A549 (cell line): ENCODE data around the gene TIGD2. TPM values are rescaled to one million over a fixed set of nuclear protein-coding genes. Genes with fewer than 3 reads are reported as not detected.

Experiments
- ATAC-seq, 2 experiments: fragments of 200-7000 bp in 1 of 2; fragments of >200 bp in 1 of 2; cut with Nextera tagmentation in 1 of 2; cut with Tn5 transposase in 1 of 2; 3 replicates each; pipeline versions ENCODE4 v1.8.0 to v1.9.1; 2018 to 2020; ENCODE audit warnings: mild to moderate bottlenecking in 1 of 2, moderate library complexity in 1 of 2
- CTCF ChIA-PET: fragments of 300-600 bp; sonication (Branson Sonifier 250); formaldehyde crosslinking; extraction: SDS; loops from one replicate; lab custom pipeline; 2021; ENCODE audit warnings: antibody characterized with exemption, inconsistent platforms; lab: Yijun Ruan, JAX
- POLR2A ChIA-PET: fragments of 350-600 bp; formaldehyde crosslinking; extraction: SDS; loops from one replicate; lab custom pipeline; 2021; ENCODE audit warnings: antibody characterized with exemption, inconsistent platforms; lab: Yijun Ruan, JAX
- DNase-seq, 2 experiments: peaks; one replicate each; pipeline versions ENCODE4 v3.0.0 to v3.0.0-alpha.2; 2011 to 2016; ENCODE audit warnings: low read depth in 1 of 2, low spot score in 1 of 2
- FAIRE-seq: peaks from 2 replicates; lab custom pipeline; 2011; peaks lifted over from hg19 to GRCh38; lab: Jason Lieb, UNC
- H3K27ac ChIP-seq, 2 experiments: fragments of >200 bp; sonication (Bioruptor Twin); formaldehyde crosslinking; 3 replicates each; pipeline ENCODE4 v1.5.1; 2016 to 2017
- H3K4me1 ChIP-seq: fragments of >200 bp; sonication (Bioruptor Twin); formaldehyde crosslinking; 3 replicates; pipeline ENCODE4 v1.6.1; 2016
- H3K4me2 ChIP-seq: fragments of >200 bp; sonication (Bioruptor Twin); formaldehyde crosslinking; 3 replicates; pipeline ENCODE4 v1.6.1; 2016
- H3K4me3 ChIP-seq: fragments of >200 bp; sonication (Bioruptor Twin); formaldehyde crosslinking; 3 replicates; pipeline ENCODE4 v1.5.1; 2016
- H3K9me3 ChIP-seq: fragments of >200 bp; sonication (Bioruptor Twin); formaldehyde crosslinking; 3 replicates; pipeline ENCODE4 v1.6.1; 2016
- CEBPB ChIP-seq, 2 experiments: fragments of >200 bp in 1 of 2; sonication (Bioruptor Twin) in 1 of 2; formaldehyde crosslinking in 1 of 2; IDR thresholded peaks; 2 replicates each; pipeline ENCODE4 v1.6.1; 2012 to 2016
- CHD2 ChIP-seq: fragments of 150-350 bp; IDR thresholded peaks from 2 replicates; pipeline ENCODE4 v1.6.1; 2014; ENCODE audit warnings: low read length; ENCODE audit not compliant: partially characterized antibody
- EHF ChIP-seq: fragments of 250-450 bp; sonication (Bioruptor Pico); IDR thresholded peaks from 2 replicates; pipeline ENCODE4 v1.5.0; 2020; ENCODE audit warnings: mild to moderate bottlenecking
- EHMT2 ChIP-seq: fragments of 200-600 bp; sonication (generic); IDR thresholded peaks from 2 replicates; pipeline ENCODE4 v1.6.1; 2016; ENCODE audit warnings: antibody characterized with exemption, low read depth, mild to moderate bottlenecking, moderate library complexity
- ELK1 ChIP-seq: fragments of 150-350 bp; IDR thresholded peaks from 2 replicates; pipeline ENCODE4 v1.6.1; 2014; ENCODE audit warnings: low read depth, mild to moderate bottlenecking, low read length
- ESRRA ChIP-seq: fragments of 150-350 bp; IDR thresholded peaks from 2 replicates; pipeline ENCODE4 v1.6.1; 2014; ENCODE audit warnings: mild to moderate bottlenecking, low read length, borderline replicate concordance
- GATA3 ChIP-seq: IDR thresholded peaks from 2 replicates; pipeline ENCODE4 v1.6.1; 2012; ENCODE audit warnings: borderline replicate concordance
- HMGXB4 ChIP-seq: fragments of 250-450 bp; sonication (Bioruptor Pico); IDR thresholded peaks from 2 replicates; pipeline ENCODE4 v1.5.0; 2021; ENCODE audit warnings: mild to moderate bottlenecking, moderate library complexity, borderline replicate concordance
- HOXB13 ChIP-seq: fragments of 250-450 bp; sonication (Bioruptor Pico); IDR thresholded peaks from 2 replicates; pipeline ENCODE4 v1.5.0; 2020; ENCODE audit warnings: low read depth, mild to moderate bottlenecking, moderate library complexity
- KDM1A ChIP-seq: fragments of 200-600 bp; sonication (generic); IDR thresholded peaks from 2 replicates; pipeline ENCODE4 v1.6.1; 2016; ENCODE audit warnings: low read depth, mild to moderate bottlenecking
- KDM5A ChIP-seq: fragments of 200-600 bp; sonication (generic); IDR thresholded peaks from 2 replicates; pipeline ENCODE4 v1.6.1; 2016; ENCODE audit warnings: antibody characterized with exemption, mild to moderate bottlenecking
- NFE2L2 ChIP-seq: fragments of 150-350 bp; conservative IDR thresholded peaks from 2 replicates; pipeline ENCODE4 v1.6.1; 2014; ENCODE audit warnings: low read length
- NPAS2 ChIP-seq: fragments of 250-450 bp; sonication (Bioruptor Pico); IDR thresholded peaks from 2 replicates; pipeline ENCODE4 v1.8.0; 2022; ENCODE audit warnings: mild to moderate bottlenecking, moderate library complexity, borderline replicate concordance
- POLR2A ChIP-seq: IDR thresholded peaks from 2 replicates; pipeline ENCODE4 v1.6.1; 2012; ENCODE audit warnings: mild to moderate bottlenecking, low read length
- POLR2AphosphoS2 ChIP-seq: conservative IDR thresholded peaks from 2 replicates; pipeline ENCODE4 v1.6.1; 2012; ENCODE audit warnings: low read length, improper control_type of control experiment, inconsistent platforms
- RAD21 ChIP-seq, 2 experiments: fragments of >200 bp in 1 of 2; sonication (Bioruptor Twin) in 1 of 2; formaldehyde crosslinking in 1 of 2; IDR thresholded peaks in 1 of 2; conservative IDR thresholded peaks in 1 of 2; 2 replicates in 1 of 2; 3 replicates in 1 of 2; pipeline ENCODE4 v1.6.1; 2012 to 2018; ENCODE audit warnings: inconsistent platforms in 1 of 2
- REST ChIP-seq: fragments of 200-600 bp; sonication (generic); IDR thresholded peaks from 2 replicates; pipeline ENCODE4 v1.6.1; 2016; ENCODE audit warnings: antibody characterized with exemption, mild to moderate bottlenecking, moderate library complexity
- RFX5 ChIP-seq: fragments of 450-650 bp; IDR thresholded peaks from 2 replicates; pipeline ENCODE4 v1.7.1; 2014; ENCODE audit warnings: antibody characterized with exemption, mild to moderate bottlenecking, moderate library complexity
- SREBF2 ChIP-seq: fragments of 450-650 bp; IDR thresholded peaks from 2 replicates; pipeline ENCODE4 v1.6.1; 2014; ENCODE audit warnings: mild to moderate bottlenecking, moderate library complexity
- TFCP2L1 ChIP-seq: fragments of 250-450 bp; sonication (Bioruptor Pico); IDR thresholded peaks from 2 replicates; pipeline ENCODE4 v1.5.0; 2021; ENCODE audit warnings: mild to moderate bottlenecking
- ZFP36 ChIP-seq: fragments of 450-650 bp; IDR thresholded peaks from 2 replicates; pipeline ENCODE4 v1.6.1; 2014; ENCODE audit warnings: borderline replicate concordance; ENCODE audit not compliant: partially characterized antibody
- ZNF302 ChIP-seq: fragments of 250-450 bp; sonication (Bioruptor Pico); IDR thresholded peaks from 2 replicates; pipeline ENCODE4 v1.9.0; 2021; ENCODE audit warnings: inconsistent platforms, mild to moderate bottlenecking, moderate library complexity
- WGBS: methylation state at CpG from one replicate; pipeline ENCODE4 v1.1.6; 2017; ENCODE audit errors: missing lambda C conversion rate; 5-methylcytosine and 5-hydroxymethylcytosine counted together
- polyA plus RNA-seq, 4 experiments: library from polyadenylated mRNA; depleted of rRNA in 3 of 4; stranded (reverse); fragments of >200 nt; fragmentation: RNase III in 1 of 4; extraction: RNeasy Plus Mini Kit Qiagen cat#74134 plus additional on column Dnase treatment in 1 of 4; gene quantifications; 2 replicates in 3 of 4; 3 replicates in 1 of 4; pipeline ENCODE4 v1.2.3, GENCODE V29; 2011 to 2017

Gene TIGD2
- polyA plus RNA-seq, 2 of the 4 experiments (the other 2 are of a cell fraction) = 6.6 to 10.7 TPM

- ATAC-seq (no peak), DNase-seq (no peak), FAIRE-seq (no peak)
- WGBS = 81% methylated on average over 3 of the region's 3 CpGs
- ChIA-PET CTCF (no interaction called here), POLR2A (no interaction called here)
- no peaks in the 10 kb centered on the region for H3K9me3 ChIP-seq
- H3K4me2 ChIP-seq = no peak overlapping the region
- H3K4me1 ChIP-seq = no peaks in the 10 kb centered on the region
- no peak for TF ChIP-seq EHF (CRISPR knock-in tag)
- TF ChIP-seq POLR2A = no peak
- TF ChIP-seq ELK1 = no peak
- no peak for TF ChIP-seq SREBF2
- no peak for TF ChIP-seq CEBPB (IDR thresholded peaks at IDR 0.05)
- no peak for TF ChIP-seq CHD2
- TF ChIP-seq EHMT2 = no peak
- TF ChIP-seq GATA3 = no peak
- no peak for TF ChIP-seq KDM1A
- no peak for TF ChIP-seq ESRRA
- no peak for TF ChIP-seq ZFP36
- TF ChIP-seq KDM5A = no peak
- no peak for TF ChIP-seq REST
- TF ChIP-seq NPAS2 (CRISPR knock-in tag) = no peak
- no peak overlapping the region for H3K4me3 ChIP-seq
- no peak overlapping the region for H3K27ac ChIP-seq
Measured at GRCh38 chr4:89100853-89101252, 10.5 kb upstream of the TIGD2 start.

- POLR2A ChIA-PET = no interaction called here
- CTCF ChIA-PET = no interaction called here
- no peak for TF ChIP-seq POLR2AphosphoS2
- no peak for TF ChIP-seq RAD21 (conservative IDR thresholded peaks at IDR 0.05 in 1 of 2, IDR thresholded peaks at IDR 0.05 in 1 of 2)
- TF ChIP-seq HMGXB4 (CRISPR knock-in tag) = no peak
- no peak for TF ChIP-seq NFE2L2
- TF ChIP-seq TFCP2L1 (CRISPR knock-in tag) = no peak
- TF ChIP-seq ELK1 = no peak
- TF ChIP-seq ZNF302 (CRISPR knock-in tag) = no peak
- TF ChIP-seq POLR2A = no peak
- no peak for TF ChIP-seq KDM5A
- TF ChIP-seq RFX5 = no peak
- no peak for TF ChIP-seq HOXB13 (CRISPR knock-in tag)
- H3K9me3 ChIP-seq = no peaks in the 10 kb centered on the region
- no peak overlapping the region for H3K4me2 ChIP-seq
- H3K4me3 ChIP-seq = no peak overlapping the region
- no peak for DNase-seq
- ATAC-seq = no peak
- WGBS = 79% methylated on average over 11 of the region's 11 CpGs
- no peaks in the 10 kb centered on the region for H3K4me1 ChIP-seq
- no peak for FAIRE-seq
- H3K27ac ChIP-seq = no peak overlapping the region
Measured at GRCh38 chr4:89101256-89102161, 9.8 kb upstream of the TIGD2 start.
